ENCODE measurements around the gene CUL2. TPM values are rescaled to one million over a fixed set of nuclear protein-coding genes. Genes with fewer than 3 reads are reported as not detected.

The CUL2 gene
- total RNA-seq, 1 donor: 34.1 TPM

GRCh38 chr10:35129185-35129674, 39.1 kb upstream of the CUL2 start:
- no peak for TF ChIP-seq CTCF (IDR thresholded peaks at IDR 0.05; ENCODE audit: insufficient read depth, low read length)
- DNase-seq (ENCODE audit: low read depth): no peak
- H3K4me3 ChIP-seq (ENCODE audit: low read depth, low read length): no peak overlapping the region

- no peak for TF ChIP-seq CTCF (IDR thresholded peaks at IDR 0.05; ENCODE audit: insufficient read depth, low read length)
- H3K4me3 ChIP-seq (ENCODE audit: low read depth, low read length): peak overlapping the region; percentile 82
- peak; percentile 64 for DNase-seq (ENCODE audit: low read depth)
These were observed 37.2 kb upstream of the CUL2 start for GRCh38 chr10:35127289-35127891.

- peak within 1 kb of the TSS; percentile 82 for H3K4me3 ChIP-seq (ENCODE audit: low read depth, low read length)
- TF ChIP-seq CTCF (IDR thresholded peaks at IDR 0.05; ENCODE audit: insufficient read depth, low read length): peak; percentile 82
- DNase-seq (ENCODE audit: low read depth): peak; percentile 96
These were observed 36.6 kb upstream of the CUL2 start, which contains the start of gene CREM for GRCh38 chr10:35126530-35127288. Gene CREM, plus strand, starts transcription at chr10:35126846. Its CDS starts 10,990 bp downstream, at chr10:35137836.

GRCh38 chr10:35126062-35126529, 36.0 kb upstream of the CUL2 start:
- DNase-seq (ENCODE audit: low read depth): no peak
- TF ChIP-seq CTCF (IDR thresholded peaks at IDR 0.05; ENCODE audit: insufficient read depth, low read length): no peak
- peak overlapping the region; percentile 82 for H3K4me3 ChIP-seq (ENCODE audit: low read depth, low read length)

GRCh38 chr10:35124540-35124939, 34.4 kb upstream of the CUL2 start:
- no peak overlapping the region for H3K4me3 ChIP-seq (ENCODE audit: low read depth, low read length)
- no peak for TF ChIP-seq CTCF (IDR thresholded peaks at IDR 0.05; ENCODE audit: insufficient read depth, low read length)
- DNase-seq (ENCODE audit: low read depth): peak; percentile 15

- H3K4me3 ChIP-seq (ENCODE audit: low read depth, low read length): no peak overlapping the region
- no peak for TF ChIP-seq CTCF (IDR thresholded peaks at IDR 0.05; ENCODE audit: insufficient read depth, low read length)
- no peak for DNase-seq (ENCODE audit: low read depth)
These were observed 29.2 kb upstream of the CUL2 start for GRCh38 chr10:35119378-35119777.
